GM23248 (cell line): ENCODE results near the gene TSPAN7.

Experiments used
- EZH2 ChIP-seq: fragments of 200-600 bp; sonication (generic); IDR thresholded peaks from 2 replicates; pipeline ENCODE4 v1.6.1; 2018; ENCODE audit warnings: antibody characterized with exemption, mild to moderate bottlenecking; ENCODE audit not compliant: insufficient read depth, poor library complexity, severe bottlenecking
- EZH2phosphoT487 ChIP-seq: fragments of 200-600 bp; sonication (generic); IDR thresholded peaks from 2 replicates; pipeline ENCODE4 v1.6.1; 2018; ENCODE audit warnings: antibody characterized with exemption, moderate library complexity, mild to moderate bottlenecking, low read depth; ENCODE audit not compliant: insufficient read depth

DNA sequence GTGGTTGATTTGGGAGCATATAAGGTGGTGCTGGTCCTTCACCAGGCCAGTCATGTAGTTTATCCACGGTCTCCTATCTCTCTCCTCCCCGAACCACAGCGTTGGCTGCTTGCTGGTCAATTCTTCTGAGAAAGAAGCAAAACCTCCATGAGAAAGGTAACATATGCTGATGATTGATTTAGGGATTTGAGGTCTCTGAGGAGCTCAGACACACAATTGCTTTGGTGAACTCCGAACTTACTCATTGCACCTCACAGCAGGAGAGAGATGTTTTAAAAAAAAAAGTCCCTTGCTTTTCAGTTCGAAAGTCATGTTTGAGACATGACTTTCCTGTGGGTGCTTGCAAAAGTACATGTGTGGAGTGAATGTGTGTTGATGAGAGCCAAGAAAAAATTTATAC lies 100.2 kb downstream of the TSPAN7 start:
- TF ChIP-seq EZH2 (no peak), EZH2phosphoT487 (no peak)
